RWPE2 (cell line): ENCODE data around the gene CASQ1.

ENCODE experiments used
- ATAC-seq: fragments of 200-7000 bp; cut with Tn5 transposase; 3 replicates; pipeline ENCODE4 v1.9.1; 2021; ENCODE audit warnings: low read depth
- DNase-seq: peaks from one replicate; pipeline ENCODE4 v3.0.0-alpha.2; 2020; ENCODE audit warnings: low spot score
- H3K27ac ChIP-seq: fragments of 450-650 bp; 2 replicates; pipeline ENCODE4 v1.5.1; 2017; ENCODE audit warnings: mild to moderate bottlenecking; ENCODE audit not compliant: poor library complexity, severe bottlenecking
- H3K27me3 ChIP-seq: fragments of 250-450 bp; sonication (Bioruptor Pico); 2 replicates; pipeline ENCODE4 v1.5.1; 2021; ENCODE audit warnings: mild to moderate bottlenecking, moderate library complexity; ENCODE audit not compliant: insufficient read depth, poor library complexity, severe bottlenecking
- H3K36me3 ChIP-seq: fragments of 250-450 bp; sonication (Bioruptor Pico); 2 replicates; pipeline ENCODE4 v1.5.1; 2020; ENCODE audit warnings: low read depth, mild to moderate bottlenecking, moderate library complexity
- H3K4me1 ChIP-seq: fragments of 250-450 bp; sonication (Bioruptor Pico); 2 replicates; pipeline ENCODE4 v1.5.1; 2021; ENCODE audit warnings: mild to moderate bottlenecking, moderate library complexity; ENCODE audit not compliant: insufficient read depth, poor library complexity, severe bottlenecking
- H3K4me3 ChIP-seq: fragments of 250-450 bp; sonication (Bioruptor Pico); 2 replicates; pipeline ENCODE4 v1.5.1; 2021; ENCODE audit warnings: mild to moderate bottlenecking, moderate library complexity; ENCODE audit not compliant: severe bottlenecking
- H3K9me3 ChIP-seq: fragments of 250-450 bp; sonication (Bioruptor Pico); 2 replicates; pipeline ENCODE4 v1.5.1; 2021; ENCODE audit warnings: mild to moderate bottlenecking, moderate library complexity; ENCODE audit not compliant: severe bottlenecking
- TF ChIP-seq, protein P1 (sequence below): fragments of 450-650 bp; IDR thresholded peaks from one replicate; pipeline ENCODE4 v1.5.1; 2017; ENCODE audit warnings: mild to moderate bottlenecking, moderate library complexity; ENCODE audit not compliant: poor library complexity, severe bottlenecking

The CASQ1 gene

DNA sequence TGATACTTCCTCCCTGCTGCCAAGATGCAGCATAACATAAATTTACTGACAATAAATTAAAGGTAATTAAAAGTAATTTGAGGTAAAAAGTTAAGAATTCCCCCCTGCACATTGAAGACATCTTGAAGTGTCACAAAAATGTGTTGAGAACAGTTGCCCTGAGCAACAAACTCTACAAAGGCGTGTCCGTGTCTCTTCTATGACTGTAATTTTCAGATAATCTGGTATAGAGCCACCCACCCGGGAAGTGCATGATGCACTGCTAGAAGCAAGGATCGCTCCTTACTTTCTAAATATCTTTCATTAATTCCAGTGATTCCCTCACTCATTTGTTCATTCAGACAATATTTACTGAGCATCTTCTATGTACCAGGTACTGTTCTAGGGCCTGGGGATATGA, 11.0 kb upstream of the CASQ1 start:
- Histone ChIP-seq H3K27ac (no peak overlapping the region), H3K27me3 (no peaks in the 10 kb centered on the region), H3K4me1 (no peaks in the 10 kb centered on the region), H3K36me3 (no peaks in the 10 kb centered on the region), H3K9me3 (no peaks in the 10 kb centered on the region), H3K4me3 (no peak overlapping the region)
- DNase-seq (no peak), ATAC-seq (no peak)
- TF ChIP-seq, protein P1, sequence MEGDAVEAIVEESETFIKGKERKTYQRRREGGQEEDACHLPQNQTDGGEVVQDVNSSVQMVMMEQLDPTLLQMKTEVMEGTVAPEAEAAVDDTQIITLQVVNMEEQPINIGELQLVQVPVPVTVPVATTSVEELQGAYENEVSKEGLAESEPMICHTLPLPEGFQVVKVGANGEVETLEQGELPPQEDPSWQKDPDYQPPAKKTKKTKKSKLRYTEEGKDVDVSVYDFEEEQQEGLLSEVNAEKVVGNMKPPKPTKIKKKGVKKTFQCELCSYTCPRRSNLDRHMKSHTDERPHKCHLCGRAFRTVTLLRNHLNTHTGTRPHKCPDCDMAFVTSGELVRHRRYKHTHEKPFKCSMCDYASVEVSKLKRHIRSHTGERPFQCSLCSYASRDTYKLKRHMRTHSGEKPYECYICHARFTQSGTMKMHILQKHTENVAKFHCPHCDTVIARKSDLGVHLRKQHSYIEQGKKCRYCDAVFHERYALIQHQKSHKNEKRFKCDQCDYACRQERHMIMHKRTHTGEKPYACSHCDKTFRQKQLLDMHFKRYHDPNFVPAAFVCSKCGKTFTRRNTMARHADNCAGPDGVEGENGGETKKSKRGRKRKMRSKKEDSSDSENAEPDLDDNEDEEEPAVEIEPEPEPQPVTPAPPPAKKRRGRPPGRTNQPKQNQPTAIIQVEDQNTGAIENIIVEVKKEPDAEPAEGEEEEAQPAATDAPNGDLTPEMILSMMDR = no peak

DNA sequence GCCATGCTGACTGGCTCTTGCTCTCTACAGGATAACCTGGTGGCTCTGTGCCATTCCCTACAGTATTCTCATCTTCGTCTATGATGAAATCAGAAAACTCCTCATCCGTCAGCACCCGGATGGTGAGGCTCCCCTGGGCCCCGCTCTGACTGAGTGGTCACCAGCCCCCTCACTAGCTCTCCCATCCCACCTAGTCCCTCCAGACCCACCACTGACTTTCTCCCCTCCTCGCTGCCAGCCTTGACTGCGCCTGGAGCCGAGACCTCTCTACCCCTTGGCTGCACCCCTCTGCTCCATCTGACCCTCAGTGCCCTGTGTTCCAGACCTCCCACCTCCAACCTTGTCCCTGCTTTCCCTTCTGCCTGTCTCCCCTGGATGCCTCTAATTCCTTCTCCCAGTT, 4.1 kb upstream of the CASQ1 start:
- TF ChIP-seq, protein P1 = no peak
- no peak for ATAC-seq

GRCh38 chr1:160186729-160187128, 3.6 kb upstream of the CASQ1 start:
- Histone ChIP-seq H3K4me1 (no peaks in the 10 kb centered on the region), H3K27me3 (no peaks in the 10 kb centered on the region), H3K27ac (no peak overlapping the region), H3K36me3 (no peaks in the 10 kb centered on the region), H3K9me3 (no peaks in the 10 kb centered on the region), H3K4me3 (no peak overlapping the region)
- ATAC-seq (no peak; the same call in 2 of the 3 replicates), DNase-seq (no peak)
- TF ChIP-seq, protein P1 = no peak

More for the DNA sequence above, 4.1 kb upstream of the CASQ1 start:
- H3K27me3 ChIP-seq = no peaks in the 10 kb centered on the region
- H3K36me3 ChIP-seq = no peaks in the 10 kb centered on the region
- DNase-seq = no peak
- no peaks in the 10 kb centered on the region for H3K9me3 ChIP-seq
- H3K27ac ChIP-seq = no peak overlapping the region
- H3K4me3 ChIP-seq = no peak overlapping the region
- no peaks in the 10 kb centered on the region for H3K4me1 ChIP-seq

DNA sequence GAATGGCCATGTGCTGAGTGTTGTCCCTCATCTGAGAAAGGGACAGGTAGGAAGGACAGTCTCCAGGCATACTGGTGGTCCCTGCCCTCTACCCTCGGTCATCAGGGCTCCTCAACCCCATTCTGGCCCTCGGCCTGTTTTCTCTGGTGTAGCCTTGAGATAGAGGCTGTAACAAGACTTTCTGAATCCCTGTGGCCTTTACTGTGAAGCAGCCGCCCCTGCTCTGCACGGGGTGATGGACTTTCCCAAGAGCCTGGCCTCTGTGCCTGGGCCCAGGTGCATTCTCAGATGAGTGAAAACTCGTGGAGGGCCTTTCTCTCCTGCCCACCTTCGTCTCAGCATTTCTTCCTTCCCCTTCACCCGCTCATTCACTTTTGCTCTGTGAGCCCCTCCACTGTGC, 3.0 kb upstream of the CASQ1 start:
- Histone ChIP-seq H3K36me3 (no peaks in the 10 kb centered on the region), H3K9me3 (no peaks in the 10 kb centered on the region), H3K27ac (no peak overlapping the region), H3K27me3 (no peaks in the 10 kb centered on the region), H3K4me1 (no peaks in the 10 kb centered on the region), H3K4me3 (no peak overlapping the region)
- ATAC-seq (no peak), DNase-seq (no peak)
- TF ChIP-seq, protein P1 = no peak

- no peak overlapping the region for H3K4me3 ChIP-seq
- TF ChIP-seq, protein P1 = no peak
- H3K9me3 ChIP-seq = no peaks in the 10 kb centered on the region
- no peaks in the 10 kb centered on the region for H3K4me1 ChIP-seq
- no peak for ATAC-seq
- no peaks in the 10 kb centered on the region for H3K36me3 ChIP-seq
- no peak overlapping the region for H3K27ac ChIP-seq
- H3K27me3 ChIP-seq = no peaks in the 10 kb centered on the region
- DNase-seq = no peak
Observed at GRCh38 chr1:160188341-160188740, 2.0 kb upstream of the CASQ1 start.
